ENCODE data around the gene WDR27. TPM values are rescaled to one million over a fixed set of nuclear protein-coding genes. Genes with fewer than 3 reads are reported as not detected.

Gene WDR27
- total and polyA plus RNA-seq, 2 experiments from 2014 or later: 27.7 to 29.7 TPM

DNA sequence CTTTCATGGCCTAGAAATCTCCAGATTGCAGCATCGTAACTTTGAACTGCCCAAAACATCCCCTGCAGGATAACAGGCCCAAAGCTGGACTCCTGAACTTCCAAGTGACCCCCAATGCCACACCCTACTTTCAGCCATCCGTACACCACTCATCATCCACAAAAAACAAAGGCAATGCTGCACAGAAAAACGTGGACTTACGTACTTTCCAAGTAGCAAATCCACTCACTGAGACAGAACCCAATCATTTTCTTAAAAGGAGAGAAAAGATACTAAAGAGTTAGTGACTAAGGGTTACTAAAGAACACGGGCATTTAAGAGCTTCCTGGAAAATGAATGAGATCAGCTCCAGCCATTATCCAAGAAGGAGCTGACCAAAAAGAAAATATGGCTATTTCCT, 211.0 kb downstream of the WDR27 start:
- Histone ChIP-seq H3K4me1 (ENCODE audit: insufficient read depth) (peaks cover 6% of the 10 kb centered on the region), H3K4me2 (no peak overlapping the region), H3K9me3 (ENCODE audit: low read depth) (no peaks in the 10 kb centered on the region), H3K27ac (no peak overlapping the region), H3K4me3 (no peak overlapping the region), H3K79me2 (no peaks in the 10 kb centered on the region), H3K36me3 (replicated peaks; ENCODE audit: insufficient read depth, low read depth) (no peaks in the 10 kb centered on the region), H3K27me3 (no peaks in the 10 kb centered on the region), H2AFZ (no peak overlapping the region), H3K9me2 (replicated peaks; ENCODE audit: insufficient read depth) (no peaks in the 10 kb centered on the region), H4K20me1 (ENCODE audit: insufficient read depth, poor library complexity, severe bottlenecking) (no peaks in the 10 kb centered on the region)
- 81% methylated on average over 5 of the region's 5 CpGs for WGBS (ENCODE audit: low lambda C conversion rate, missing lambda C conversion rate)
- DNase-seq (ENCODE audit: low spot score): no peak
- no peak for TF ChIP-seq EZH2phosphoT487 (IDR thresholded peaks at IDR 0.05; ENCODE audit: low read depth, severe bottlenecking, unreplicated experiment)
- no peak for TF ChIP-seq EZH2 (IDR thresholded peaks at IDR 0.05; ENCODE audit: borderline replicate concordance)
- no peak for TF ChIP-seq CTCF (IDR thresholded peaks at IDR 0.05; ENCODE audit: poor library complexity)

GRCh38 chr6:169490246-169490641, 211.6 kb downstream of the WDR27 start:
- no peak overlapping the region for H3K4me2 ChIP-seq
- WGBS (ENCODE audit: low lambda C conversion rate, missing lambda C conversion rate): 84% methylated on average over 6 of the region's 6 CpGs
- H3K9me2 ChIP-seq (replicated peaks; ENCODE audit: insufficient read depth): no peaks in the 10 kb centered on the region
- peaks cover 6% of the 10 kb centered on the region for H3K4me1 ChIP-seq (ENCODE audit: insufficient read depth)
- H3K9me3 ChIP-seq (ENCODE audit: low read depth): no peaks in the 10 kb centered on the region
- H3K79me2 ChIP-seq: no peaks in the 10 kb centered on the region
- no peak for DNase-seq (ENCODE audit: low spot score)
- no peaks in the 10 kb centered on the region for H3K27me3 ChIP-seq
- H2AFZ ChIP-seq: no peak overlapping the region
- H4K20me1 ChIP-seq (ENCODE audit: insufficient read depth, poor library complexity, severe bottlenecking): no peaks in the 10 kb centered on the region
- no peak overlapping the region for H3K4me3 ChIP-seq
- H3K27ac ChIP-seq: no peak overlapping the region
- no peaks in the 10 kb centered on the region for H3K36me3 ChIP-seq (replicated peaks; ENCODE audit: insufficient read depth, low read depth)
- TF ChIP-seq CTCF (IDR thresholded peaks at IDR 0.05; ENCODE audit: poor library complexity): no peak
- TF ChIP-seq EZH2 (IDR thresholded peaks at IDR 0.05; ENCODE audit: borderline replicate concordance): no peak
- TF ChIP-seq EZH2phosphoT487 (IDR thresholded peaks at IDR 0.05; ENCODE audit: low read depth, severe bottlenecking, unreplicated experiment): no peak

GRCh38 chr6:169489563-169490245, 212.1 kb downstream of the WDR27 start:
- Histone ChIP-seq H3K79me2 (no peaks in the 10 kb centered on the region), H3K27ac (no peak overlapping the region), H3K9me2 (replicated peaks; ENCODE audit: insufficient read depth) (no peaks in the 10 kb centered on the region), H3K36me3 (replicated peaks; ENCODE audit: insufficient read depth, low read depth) (no peaks in the 10 kb centered on the region), H3K9me3 (ENCODE audit: low read depth) (no peaks in the 10 kb centered on the region), H3K4me1 (ENCODE audit: insufficient read depth) (peaks cover 6% of the 10 kb centered on the region), H3K27me3 (no peaks in the 10 kb centered on the region), H3K4me2 (no peak overlapping the region), H2AFZ (no peak overlapping the region), H4K20me1 (ENCODE audit: insufficient read depth, poor library complexity, severe bottlenecking) (no peaks in the 10 kb centered on the region), H3K4me3 (no peak overlapping the region)
- DNase-seq (ENCODE audit: low spot score): no peak
- TF ChIP-seq EZH2phosphoT487 (IDR thresholded peaks at IDR 0.05; ENCODE audit: low read depth, severe bottlenecking, unreplicated experiment) (no peak), CTCF (IDR thresholded peaks at IDR 0.05; ENCODE audit: poor library complexity) (no peak), EZH2 (IDR thresholded peaks at IDR 0.05; ENCODE audit: borderline replicate concordance) (no peak)
- 90% methylated on average over 8 of the region's 8 CpGs for WGBS (ENCODE audit: low lambda C conversion rate, missing lambda C conversion rate)
